T-helper 9 cell (primary cell): ENCODE data around the gene CALCOCO1.
"Not testable (repeated sequence)": the region's sequence is repeated elsewhere in the genome, so short reads cannot be mapped to it uniquely, and the experiment has no call there.

Source experiments
- DNase-seq: peaks from one replicate; pipeline ENCODE4 v3.0.0-alpha.2; 2020

The CALCOCO1 gene

DNA sequence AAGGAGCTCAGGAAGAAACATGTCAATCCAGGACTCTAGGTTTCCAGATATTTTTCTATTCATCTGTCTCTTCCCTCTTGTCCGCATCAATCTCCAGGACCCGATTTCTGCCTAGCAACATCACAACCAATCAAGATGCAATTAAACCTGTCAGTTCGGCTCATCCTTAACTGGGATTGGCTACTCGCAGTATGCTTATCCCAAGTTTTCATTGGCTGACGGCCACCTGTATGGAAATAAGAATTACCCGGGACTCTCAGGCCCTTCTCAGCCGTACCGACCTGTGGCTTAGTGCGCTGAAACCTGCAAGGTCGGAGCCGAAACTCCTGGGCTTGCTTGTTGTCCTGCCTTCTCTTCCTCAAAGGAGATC is 31.0 kb downstream of the CALCOCO1 start:
- no peak for DNase-seq

DNA sequence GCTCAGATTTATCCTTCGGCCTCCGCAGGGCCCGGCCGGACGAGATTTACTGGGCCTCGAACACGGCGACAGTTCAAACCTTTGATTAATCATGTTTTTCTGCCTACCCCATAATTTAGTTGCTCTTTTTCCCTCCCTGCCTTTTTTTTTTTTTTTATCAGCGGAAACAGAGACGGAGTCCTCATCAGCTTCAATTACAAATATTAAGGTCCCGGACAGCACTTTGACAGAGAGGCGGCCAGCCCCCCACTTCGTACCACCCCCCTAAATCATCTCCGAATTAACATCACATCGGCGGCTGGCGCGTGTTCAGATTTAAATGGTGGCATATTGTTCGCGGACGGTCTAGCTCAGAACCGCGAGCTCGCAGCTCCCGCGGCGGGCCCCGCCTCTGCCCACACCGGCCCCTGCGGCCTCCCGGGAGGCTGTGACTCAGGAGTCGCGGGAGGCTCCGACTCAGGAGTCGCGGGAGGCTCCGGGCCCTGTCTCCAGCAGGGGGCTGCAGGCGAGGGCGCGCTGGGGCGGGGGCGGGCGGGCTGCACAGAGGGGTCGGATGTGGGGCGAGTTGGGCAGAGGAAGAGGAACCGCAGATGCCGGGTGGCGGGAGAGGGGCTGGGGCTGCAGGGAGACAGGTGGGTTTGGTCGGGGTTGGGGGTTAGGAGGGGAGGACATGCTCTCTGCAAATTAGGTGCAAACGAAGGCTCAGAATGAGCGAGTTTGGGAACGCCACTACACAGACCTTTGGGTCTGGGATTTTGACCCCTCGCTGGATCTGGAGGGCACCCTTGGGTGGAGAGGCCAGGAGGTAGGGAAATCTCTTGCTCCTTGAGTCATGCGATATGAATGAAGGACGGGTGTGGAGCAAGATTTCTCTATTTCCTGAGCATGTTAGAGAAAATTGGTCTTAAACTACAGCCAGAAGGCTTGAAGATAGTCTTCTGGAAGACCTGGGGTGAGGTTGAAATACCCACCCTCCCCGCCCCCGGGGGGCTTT is 31.8 kb downstream of the CALCOCO1 start:
- peak; percentile 25 for DNase-seq

DNA sequence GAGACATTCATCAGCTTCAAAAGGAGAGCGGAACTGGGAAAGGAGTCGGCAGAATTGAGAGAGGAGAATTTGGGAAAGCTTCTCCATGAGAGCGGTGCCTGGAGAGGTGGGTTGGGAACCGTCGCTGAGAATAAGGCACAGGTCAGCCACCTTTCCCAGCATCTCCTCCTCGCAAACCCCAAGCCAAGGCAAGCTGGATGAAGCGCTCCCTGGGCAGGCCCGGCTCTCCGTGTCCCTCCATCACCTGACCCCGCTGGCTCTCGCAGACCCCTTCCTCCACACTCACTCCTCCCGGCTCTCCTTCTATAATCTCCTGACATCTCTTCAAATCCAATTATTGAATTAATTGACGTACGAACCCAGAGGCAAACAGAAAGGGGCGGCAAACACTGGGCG is 32.5 kb downstream of the CALCOCO1 start:
- no peak for DNase-seq

DNA sequence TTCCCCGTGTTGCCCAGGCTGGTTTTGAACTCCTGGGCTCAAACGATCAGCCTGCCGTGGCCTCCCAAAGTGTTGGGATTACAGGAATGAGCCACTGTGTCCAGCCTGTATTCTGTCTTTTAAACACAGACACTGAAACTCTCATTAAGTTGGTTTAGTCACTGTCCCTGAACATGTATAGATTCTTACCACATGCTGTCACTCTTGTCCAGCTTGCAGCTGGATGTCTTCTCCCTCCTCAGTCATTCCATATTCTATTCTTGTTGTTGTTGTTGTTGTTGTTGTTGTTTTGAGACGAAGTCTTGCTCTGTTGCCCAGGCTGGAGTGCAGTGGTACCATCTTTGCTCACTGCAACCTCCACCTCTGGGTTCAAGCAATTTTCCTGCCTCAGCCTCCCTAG is 39.1 kb downstream of the CALCOCO1 start:
- no peak for DNase-seq

DNA sequence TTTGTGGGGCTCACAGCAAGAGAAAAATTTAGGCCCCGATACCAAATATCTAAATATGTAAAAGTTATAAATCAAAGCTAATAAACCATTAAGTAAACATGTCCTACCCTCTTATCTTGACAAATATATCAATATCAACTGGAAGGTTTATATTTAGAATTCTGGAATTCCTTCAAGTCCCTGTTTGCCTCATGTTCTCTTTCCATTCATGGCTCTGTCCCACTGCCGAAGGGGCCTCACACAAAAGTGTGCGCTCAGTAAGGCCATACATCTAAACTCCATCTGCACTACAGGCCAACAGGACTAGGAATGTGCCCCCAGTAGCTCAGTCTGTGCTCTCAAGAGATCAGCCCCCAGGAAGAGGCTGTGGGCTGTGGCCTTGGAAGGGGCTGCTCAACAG is 40.8 kb downstream of the CALCOCO1 start:
- DNase-seq, result no peak

DNA sequence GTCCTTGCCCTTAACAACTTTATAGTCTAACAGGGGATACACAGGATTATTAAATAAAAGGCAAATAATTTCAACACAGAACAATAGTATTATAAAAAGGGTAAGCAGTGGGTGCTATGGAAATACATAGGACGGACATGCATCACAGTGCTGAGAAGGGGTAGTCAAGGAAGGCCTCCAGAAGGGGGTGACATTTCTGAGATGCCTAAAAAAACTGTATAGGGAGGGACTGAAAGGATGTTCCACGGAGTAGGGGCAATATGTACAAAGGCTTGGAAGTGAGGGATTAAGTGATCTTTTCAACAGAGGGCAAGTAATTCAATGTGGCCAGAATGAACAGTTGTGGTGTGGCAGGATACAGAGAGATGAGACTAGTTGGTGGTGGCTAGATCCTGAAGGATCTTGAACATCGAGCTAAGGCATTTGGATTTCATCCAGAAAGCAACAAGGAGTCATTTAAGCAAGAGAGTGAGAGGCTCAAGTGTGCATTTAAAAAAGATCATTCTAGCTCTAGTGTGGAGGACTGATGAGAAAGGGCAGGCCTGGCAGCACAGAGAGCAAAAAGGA is 42.5 kb downstream of the CALCOCO1 start:
- no peak for DNase-seq

DNA sequence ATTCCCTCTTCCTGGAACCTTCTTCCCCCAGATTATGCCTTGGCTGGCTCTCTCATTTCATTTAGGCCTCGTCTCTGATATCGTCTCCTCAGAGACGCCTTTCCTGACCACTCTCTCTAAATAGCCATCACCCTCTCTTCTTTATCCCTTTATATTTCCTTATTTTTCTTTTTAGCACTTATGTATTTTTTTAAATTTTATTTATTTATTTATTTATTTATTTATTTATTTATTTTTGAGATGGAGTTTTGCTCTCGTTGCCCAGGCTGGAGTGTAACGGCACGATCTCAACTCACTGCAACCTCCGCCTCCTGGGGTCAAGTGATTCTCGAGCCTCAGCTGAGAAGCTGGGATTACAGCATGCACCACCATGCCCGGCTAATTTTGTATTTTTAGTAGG is 43.3 kb downstream of the CALCOCO1 start:
- DNase-seq, result no peak

DNA sequence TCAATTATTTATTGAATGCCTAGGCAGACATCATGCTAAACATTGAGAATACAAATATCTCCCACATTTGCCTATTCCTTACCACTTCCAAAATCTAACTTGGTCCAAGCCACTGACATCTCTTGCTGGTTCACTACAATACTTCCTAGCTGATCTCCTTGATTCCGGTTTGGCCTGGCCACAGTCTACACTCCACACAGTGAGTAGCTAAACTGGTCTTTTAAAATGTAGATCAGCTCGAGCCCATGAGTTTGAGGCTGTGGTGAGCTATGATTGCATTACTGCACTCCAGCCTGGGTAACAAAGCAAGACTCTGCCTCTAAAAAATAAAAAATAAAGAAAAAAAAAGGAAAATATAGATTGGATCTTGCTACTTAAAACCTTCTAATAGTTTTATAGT is 43.8 kb downstream of the CALCOCO1 start:
- no peak for DNase-seq

DNA sequence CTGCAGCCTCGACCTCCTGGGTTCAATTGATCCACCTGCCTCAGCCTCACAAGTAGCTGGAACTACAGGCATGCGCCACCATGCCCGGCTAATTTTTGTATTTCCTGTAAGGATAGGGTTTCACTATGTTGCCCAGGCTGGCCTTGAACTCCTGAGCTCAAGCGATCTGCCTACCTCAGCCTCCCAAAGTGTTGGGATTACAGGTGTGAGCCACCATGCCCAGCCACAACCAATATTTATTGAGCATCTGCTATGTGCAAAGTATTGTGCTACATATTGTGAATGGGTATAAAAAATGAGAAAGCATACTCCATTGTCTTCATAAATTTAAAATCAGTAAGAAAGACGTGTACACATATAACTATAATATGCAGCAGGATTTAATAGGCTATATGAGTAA is 47.2 kb downstream of the CALCOCO1 start:
- not testable (repeated sequence) for DNase-seq

DNA sequence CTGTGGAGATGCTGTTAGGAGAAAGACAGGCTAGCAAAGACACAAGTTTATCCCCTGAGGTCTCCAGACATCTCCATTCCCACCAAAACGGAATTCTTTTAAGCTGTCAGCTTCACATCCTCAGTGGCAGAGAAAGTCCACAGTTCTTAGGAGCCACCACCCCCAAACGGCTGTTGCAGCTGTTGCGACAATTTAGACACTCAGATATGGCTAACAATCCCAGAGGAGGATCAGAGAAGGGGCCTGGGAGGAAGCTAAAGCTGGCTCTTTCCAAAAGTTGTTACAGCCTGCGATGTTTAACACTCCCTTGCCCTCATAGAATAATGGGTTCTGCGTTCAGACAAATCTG is 49.5 kb downstream of the CALCOCO1 start:
- DNase-seq, result no peak

DNA sequence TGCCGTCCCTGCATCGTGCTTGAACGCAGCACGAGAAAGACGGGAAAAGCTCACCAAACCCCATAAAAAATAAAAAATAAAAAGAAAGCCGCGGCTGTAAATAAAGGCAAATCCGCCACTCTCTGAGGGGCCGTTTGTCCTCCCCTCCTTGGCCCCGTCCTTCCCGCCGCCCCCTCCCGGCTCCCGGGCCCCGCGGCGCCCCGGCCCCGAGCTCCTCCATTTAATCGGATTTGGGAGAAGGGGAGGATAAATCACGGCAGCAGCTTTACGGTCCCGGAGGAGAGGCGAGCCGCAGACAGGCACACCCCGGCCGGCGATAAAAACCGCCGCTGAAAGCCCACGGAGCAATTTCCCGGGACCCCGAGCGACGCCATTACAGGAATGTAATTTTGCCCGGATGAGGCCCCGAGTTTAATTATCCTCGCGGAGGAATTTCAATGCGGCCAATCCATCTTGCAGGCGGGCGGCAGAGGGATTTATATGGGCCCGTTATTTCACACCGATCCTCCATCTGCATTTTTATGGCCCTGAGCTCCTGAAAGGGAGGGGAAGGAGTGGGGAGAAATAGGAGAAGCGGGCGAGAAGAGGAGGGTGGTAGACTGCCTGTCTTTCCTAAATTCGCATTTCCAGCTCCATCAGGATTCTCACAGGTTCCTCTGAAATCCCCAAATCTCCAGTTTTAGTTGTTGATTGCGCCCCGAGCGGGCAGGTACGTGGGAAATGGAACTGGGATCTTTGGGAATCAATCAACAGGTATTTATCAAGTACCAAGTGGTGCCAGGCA is 50.0 kb downstream of the CALCOCO1 start:
- no peak for DNase-seq

DNA sequence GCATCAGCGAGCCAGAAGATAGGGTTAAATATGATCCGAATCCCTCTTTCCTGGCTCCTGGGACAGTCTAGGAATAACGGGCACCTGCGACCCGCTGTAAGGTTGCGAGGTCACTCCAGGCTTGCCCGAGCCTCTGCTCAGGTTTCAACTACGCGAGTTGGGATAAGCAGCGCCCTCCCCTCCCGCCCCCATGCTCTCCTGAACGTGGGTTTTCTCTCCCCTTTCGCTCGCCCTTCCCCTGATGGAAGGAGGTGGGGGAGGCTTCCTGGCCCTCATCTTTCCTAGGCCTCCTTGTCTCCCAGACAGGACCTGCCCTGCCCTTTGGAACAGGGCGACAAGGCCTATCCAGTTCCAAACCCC is 50.6 kb downstream of the CALCOCO1 start:
- DNase-seq, result no peak

DNA sequence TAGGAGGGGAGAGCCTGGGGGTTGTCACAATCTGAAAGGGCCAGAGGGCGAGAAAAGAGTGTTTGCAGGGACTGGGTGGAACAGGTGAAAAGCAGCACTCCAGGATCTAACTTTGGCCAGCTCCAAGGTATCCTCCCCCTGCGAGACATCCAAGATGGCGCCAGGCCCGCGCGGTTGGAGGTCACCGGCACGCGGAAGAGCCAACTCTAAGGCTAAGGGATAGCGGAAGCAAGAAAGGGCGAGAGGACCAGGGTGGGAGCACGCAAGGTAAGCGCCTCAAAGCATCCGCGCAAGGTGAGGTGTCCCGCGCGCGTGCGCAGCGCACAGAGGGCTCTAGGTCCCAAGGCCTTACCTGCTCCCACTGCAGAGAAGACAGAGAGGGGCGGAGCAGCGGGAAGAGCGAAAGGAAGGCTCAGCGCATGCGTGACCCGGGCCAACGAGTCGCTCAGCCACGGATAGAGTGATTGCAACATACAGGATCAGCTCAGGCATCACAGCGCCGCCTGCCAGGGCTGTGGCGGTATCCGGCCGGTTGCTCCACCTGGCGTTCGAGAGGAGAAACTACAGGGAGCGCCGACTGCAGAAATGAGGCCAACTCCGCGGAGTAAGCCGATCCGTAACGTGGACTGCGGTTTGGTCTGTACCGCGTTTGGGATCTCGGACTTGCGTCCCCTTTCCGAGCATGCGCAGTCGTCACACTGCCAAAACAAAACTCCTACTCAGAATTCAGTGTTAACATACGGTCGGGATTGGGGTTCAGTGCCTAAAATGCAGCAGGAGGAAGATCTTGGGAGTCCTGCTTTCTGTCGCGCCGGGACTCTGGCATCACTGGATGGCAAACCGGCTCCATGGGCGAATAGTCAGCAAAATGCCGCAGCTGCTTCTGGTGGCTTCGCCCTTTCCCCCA is 51.3 kb downstream of the CALCOCO1 start, which contains the start of gene ATP5MC2:
Gene ATP5MC2, minus strand, starts transcription at position 383 of the 907 bp plus-strand sequence. CDS start 3,469 bp downstream, outside the sequence.
- peak; percentile 96 for DNase-seq

DNA sequence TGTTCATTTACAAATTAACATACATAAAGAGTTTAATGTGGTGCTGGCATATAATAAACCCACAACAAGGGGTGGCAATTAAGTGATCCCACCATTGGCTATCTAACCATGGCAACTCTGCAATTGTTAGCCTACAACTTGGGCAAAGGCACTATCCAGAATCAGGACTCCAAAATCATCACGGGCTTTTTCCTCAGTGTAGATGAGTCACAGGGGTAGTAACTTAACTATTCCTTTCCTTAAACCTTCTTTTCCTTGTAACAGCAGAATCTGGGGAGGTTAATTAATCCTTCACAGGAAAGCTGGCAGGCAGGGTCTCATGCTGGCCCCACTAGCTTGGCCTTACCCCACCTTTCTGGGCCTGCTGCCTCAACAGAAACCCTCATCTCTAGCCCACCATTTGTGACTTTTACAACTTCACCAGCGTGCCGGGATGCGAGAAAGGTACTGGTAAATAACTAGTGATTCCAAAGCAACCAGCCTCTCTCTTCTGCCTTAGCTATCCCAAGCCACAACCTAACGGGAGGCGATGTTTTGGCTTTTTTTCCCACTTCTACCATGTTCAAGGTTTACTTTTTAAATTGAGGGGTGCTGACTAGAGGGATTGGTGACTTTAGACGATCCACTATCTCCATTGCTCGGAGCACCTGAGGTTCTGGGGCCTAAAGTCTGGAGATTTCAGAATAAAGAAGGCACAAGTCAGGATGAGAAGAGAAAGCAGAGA is 52.1 kb downstream of the CALCOCO1 start:
- no peak for DNase-seq

DNA sequence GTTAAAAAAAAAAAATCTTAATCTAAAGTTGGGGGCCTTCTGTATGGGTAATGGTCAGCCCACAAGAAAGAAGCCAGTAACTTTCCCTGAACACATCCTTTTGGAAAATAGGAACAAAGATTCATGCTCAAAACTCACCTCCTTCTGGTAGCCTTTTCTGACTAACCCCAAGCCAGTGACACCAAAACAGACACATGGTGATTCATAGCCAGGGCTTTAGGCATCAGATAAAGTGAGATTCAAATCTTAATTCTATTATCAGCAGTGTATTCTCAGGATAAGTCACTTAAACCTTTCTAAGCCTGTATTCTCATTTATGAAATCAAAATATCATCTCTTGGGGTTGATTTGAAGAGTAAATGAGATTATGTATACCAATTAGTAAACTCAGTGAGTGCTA is 56.3 kb downstream of the CALCOCO1 start:
- no peak for DNase-seq

DNA sequence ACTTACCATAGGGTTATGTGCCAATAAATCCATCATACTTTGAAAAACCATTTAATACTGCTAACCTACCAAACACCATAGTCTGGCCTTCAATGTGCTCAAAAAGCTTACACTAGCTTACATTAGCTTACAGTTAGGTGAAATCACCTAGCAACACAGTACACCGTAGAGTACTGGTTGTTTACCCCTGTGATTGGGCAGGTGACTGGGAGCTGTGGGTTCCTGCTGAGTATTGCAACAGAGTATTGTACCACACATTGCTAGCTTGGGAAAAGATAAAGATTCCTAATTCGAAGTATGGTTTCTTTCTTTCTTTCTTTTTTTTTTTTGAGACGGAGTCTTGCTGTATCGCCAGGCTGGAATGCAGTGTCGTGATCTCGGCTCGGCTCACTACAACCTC is 56.9 kb downstream of the CALCOCO1 start:
- DNase-seq, result no peak

DNA sequence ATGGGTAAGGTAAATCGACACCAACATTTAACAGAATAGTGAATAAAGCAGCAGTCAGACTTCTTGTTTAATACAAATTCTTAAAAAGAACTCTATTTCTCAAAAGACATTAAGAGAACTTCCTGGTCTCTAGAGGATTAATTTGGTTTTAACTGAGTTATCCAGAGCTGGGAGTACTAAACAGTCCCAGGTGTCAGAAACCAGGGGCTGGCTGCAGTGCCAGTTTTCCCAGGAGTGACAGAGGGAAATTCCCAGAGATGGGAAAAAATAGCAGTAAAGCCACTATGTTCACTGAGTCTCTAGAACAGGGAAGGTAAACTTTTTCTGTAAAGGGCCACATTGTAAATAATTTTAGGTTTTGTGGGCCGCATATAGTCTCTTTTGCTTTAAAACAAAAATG is 60.2 kb downstream of the CALCOCO1 start:
- no peak for DNase-seq

DNA sequence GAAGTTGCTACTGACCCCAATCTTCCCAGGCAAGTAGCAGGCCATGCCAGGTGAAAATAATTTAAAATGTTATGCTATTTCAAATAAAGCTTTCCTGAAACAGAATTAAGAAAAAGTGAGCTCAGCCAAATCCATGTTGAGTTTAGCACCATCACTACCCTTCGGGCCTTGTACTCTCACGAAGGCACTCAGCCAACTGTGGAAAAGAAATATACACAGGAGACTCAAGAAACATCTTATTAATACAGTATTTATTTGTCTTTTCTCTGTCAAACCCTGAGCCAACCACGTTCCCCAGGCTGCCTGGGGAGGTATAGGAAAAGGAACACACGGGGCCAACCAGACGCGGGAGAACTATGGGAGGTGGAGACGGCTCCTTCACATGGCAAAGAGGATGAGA is 62.3 kb downstream of the CALCOCO1 start:
- DNase-seq, result no peak

DNA sequence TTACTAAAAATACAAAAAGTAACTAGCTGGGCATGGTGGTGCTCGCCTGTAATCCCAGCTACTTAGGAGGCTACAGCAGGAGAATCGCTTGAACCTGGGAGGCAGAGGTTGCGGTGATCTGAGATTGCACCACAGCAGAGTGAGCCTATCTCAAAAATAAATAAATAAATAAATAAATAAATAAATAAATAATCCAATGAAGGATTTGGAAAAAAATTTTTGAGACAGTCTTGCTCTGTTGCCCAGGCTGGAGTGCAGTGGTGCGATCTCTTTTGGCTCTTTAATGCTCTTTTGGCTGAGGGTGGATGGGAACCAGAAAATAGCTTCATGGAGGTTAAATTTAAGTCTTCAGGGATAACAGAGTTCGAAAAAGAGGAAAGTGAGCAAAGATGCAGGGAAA is 63.1 kb downstream of the CALCOCO1 start:
- DNase-seq, result no peak

DNA sequence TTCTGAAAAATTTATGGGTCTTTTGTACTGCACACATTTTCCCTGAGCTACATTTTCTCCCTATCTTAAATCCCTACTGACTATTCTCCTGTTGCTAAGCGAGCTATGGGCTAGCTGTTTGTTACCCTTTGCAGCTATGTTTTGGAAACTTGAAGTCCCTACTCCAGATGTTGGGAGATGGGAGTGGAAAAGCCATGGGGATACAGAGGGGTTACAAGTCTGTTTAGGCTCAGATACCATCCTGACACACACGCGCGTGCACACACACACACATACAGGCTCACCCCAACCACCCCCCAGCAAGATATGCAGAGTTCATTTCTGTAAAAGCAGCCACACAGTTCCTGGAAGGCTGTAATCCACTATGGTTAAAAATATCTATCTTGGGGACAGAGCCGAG is 67.2 kb downstream of the CALCOCO1 start:
- DNase-seq, result no peak

DNA sequence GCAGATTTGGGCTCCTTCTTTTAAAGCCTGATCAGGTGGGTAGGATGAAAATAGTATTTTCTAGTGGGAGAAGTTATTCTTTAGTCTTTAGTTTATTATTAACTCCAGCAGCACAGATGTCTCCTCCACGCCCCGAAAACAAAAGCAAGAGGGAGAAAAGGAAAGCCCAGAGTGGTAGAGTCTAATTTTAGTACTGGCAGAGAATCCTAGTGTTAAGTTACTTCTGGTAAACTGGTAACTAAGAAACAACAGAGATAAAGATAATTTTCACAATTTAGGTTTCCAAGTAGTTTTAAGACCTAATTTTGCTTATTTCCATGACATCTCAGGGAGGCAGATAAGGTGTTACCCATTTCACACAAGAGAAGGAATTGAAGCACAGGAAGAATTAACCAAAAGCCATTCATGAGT is 67.7 kb downstream of the CALCOCO1 start:
- DNase-seq, result no peak

DNA sequence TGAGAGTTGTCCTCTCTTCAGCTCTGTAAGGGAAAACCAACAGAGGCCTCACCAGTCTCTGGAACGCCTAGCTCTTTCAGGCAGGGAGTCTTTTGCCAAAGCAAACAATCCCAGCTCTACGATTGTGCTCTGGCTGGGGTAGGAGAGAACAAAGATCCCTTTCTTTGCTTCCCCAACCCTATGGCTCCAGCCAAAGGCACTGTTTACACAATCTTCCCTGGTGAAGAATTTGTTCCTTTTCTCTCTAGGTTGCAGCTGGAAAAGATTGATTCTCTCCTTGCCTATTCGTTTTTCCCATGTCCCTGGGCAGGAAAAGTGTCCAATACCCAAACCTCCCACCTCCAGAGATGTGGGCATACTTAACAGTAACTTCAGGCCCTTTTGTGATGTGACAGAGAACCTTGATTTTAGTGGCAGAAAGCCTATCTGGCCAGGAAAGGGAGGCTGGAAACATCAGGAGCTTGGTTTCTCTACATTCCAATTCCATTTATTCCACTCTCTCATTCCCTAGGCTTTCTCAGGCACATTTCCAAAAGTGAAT is 68.2 kb downstream of the CALCOCO1 start:
- DNase-seq, result no peak
